Measurements from ENCODE around the gene GPC5. TPM values are rescaled to one million over a fixed set of nuclear protein-coding genes. Genes with fewer than 3 reads are reported as not detected.

GPC5 gene
- total RNA-seq, 1 donor from 2014 or later, result 0.99 TPM

GRCh38 chr13:92549276-92549675 is 1150.9 kb downstream of the GPC5 start:
- Mint-ChIP-seq H3K27ac (ENCODE audit: unreplicated experiment) (no peak overlapping the region), H3K4me1 (ENCODE audit: low read depth) (no peaks in the 10 kb centered on the region), H3K27me3 (ENCODE audit: low read depth) (peaks cover 8% of the 10 kb centered on the region), H3K4me3 (ENCODE audit: unreplicated experiment) (no peak overlapping the region), H3K36me3 (ENCODE audit: low read depth) (no peaks in the 10 kb centered on the region), H3K9me3 (ENCODE audit: low read depth) (peaks cover 5% of the 10 kb centered on the region)
- no peak for TF ChIP-seq CTCF (IDR thresholded peaks at IDR 0.05)
- no peak for DNase-seq (ENCODE audit: low spot score)

- no peak for TF ChIP-seq CTCF (IDR thresholded peaks at IDR 0.05)
- Mint-ChIP-seq H3K27me3 (ENCODE audit: low read depth) (peaks cover 16% of the 10 kb centered on the region), H3K4me3 (ENCODE audit: unreplicated experiment) (no peak overlapping the region)
These were observed 1155.2 kb downstream of the GPC5 start for GRCh38 chr13:92553470-92554114.

DNA sequence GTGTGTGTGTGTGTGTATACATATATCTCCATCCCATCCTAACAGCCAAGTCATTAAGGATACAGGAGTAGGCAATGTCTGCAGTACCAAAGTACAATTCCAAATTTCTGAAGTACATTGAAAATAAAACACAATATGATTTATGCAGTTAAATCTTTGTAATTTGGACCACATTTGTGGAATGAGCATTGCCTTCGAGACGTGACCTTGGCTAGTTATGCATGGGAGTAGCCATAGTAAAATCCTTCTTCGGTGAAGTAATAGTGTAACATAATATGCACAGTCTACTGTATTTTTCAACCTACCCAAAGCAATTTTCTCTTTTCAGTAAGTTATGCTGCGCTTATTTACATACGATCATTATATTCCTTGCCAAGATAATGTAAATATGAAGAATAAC is 1162.5 kb downstream of the GPC5 start:
- Mint-ChIP-seq H3K36me3 (ENCODE audit: low read depth) (no peaks in the 10 kb centered on the region), H3K27ac (ENCODE audit: unreplicated experiment) (no peak overlapping the region), H3K4me1 (ENCODE audit: low read depth) (no peaks in the 10 kb centered on the region), H3K4me3 (ENCODE audit: unreplicated experiment) (no peak overlapping the region), H3K27me3 (ENCODE audit: low read depth) (peaks cover 15% of the 10 kb centered on the region), H3K9me3 (ENCODE audit: low read depth) (no peaks in the 10 kb centered on the region)
- no peak for DNase-seq (ENCODE audit: low spot score)
- no peak for TF ChIP-seq CTCF (IDR thresholded peaks at IDR 0.05)

More at GRCh38 chr13:92553470-92554114, 1155.2 kb downstream of the GPC5 start:
- Mint-ChIP-seq H3K36me3 (ENCODE audit: low read depth) (no peaks in the 10 kb centered on the region), H3K4me1 (ENCODE audit: low read depth) (no peaks in the 10 kb centered on the region), H3K27ac (ENCODE audit: unreplicated experiment) (no peak overlapping the region), H3K9me3 (ENCODE audit: low read depth) (no peaks in the 10 kb centered on the region)
- DNase-seq (ENCODE audit: low spot score), result no peak

GRCh38 chr13:92564942-92565341 is 1166.5 kb downstream of the GPC5 start:
- H3K36me3 Mint-ChIP-seq (ENCODE audit: low read depth), result no peaks in the 10 kb centered on the region
- no peak for DNase-seq (ENCODE audit: low spot score)
- no peaks in the 10 kb centered on the region for H3K4me1 Mint-ChIP-seq (ENCODE audit: low read depth)
- H3K9me3 Mint-ChIP-seq (ENCODE audit: low read depth), result no peaks in the 10 kb centered on the region
- H3K27me3 Mint-ChIP-seq (ENCODE audit: low read depth), result peaks cover 6% of the 10 kb centered on the region
- no peak overlapping the region for H3K4me3 Mint-ChIP-seq (ENCODE audit: unreplicated experiment)
- no peak for TF ChIP-seq CTCF (IDR thresholded peaks at IDR 0.05)
- H3K27ac Mint-ChIP-seq (ENCODE audit: unreplicated experiment), result no peak overlapping the region

DNA sequence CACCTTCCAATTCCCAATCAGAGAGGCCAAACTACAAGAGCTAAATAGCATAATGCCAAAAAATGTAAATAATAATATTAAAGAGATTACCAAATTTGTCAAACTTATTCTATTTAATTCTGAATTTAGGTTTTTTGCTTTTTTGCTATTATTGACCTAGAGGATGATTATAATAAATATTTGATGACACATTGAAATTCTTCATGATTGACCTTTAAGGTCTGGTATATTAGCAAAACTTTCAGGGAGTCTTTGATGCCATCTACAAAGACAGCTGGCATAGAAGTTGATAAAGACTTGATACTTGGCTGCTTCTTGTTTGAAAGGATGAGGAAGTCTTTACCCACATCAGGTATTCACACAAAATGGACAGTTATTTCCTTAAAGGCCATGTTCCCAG is 1168.3 kb downstream of the GPC5 start:
- H3K27ac Mint-ChIP-seq (ENCODE audit: unreplicated experiment), result no peak overlapping the region
- DNase-seq (ENCODE audit: low spot score), result no peak
- H3K4me1 Mint-ChIP-seq (ENCODE audit: low read depth), result no peaks in the 10 kb centered on the region
- H3K27me3 Mint-ChIP-seq (ENCODE audit: low read depth), result peaks cover 3% of the 10 kb centered on the region
- no peaks in the 10 kb centered on the region for H3K9me3 Mint-ChIP-seq (ENCODE audit: low read depth)
- H3K36me3 Mint-ChIP-seq (ENCODE audit: low read depth), result no peaks in the 10 kb centered on the region
- H3K4me3 Mint-ChIP-seq (ENCODE audit: unreplicated experiment), result no peak overlapping the region
- TF ChIP-seq CTCF (IDR thresholded peaks at IDR 0.05), result no peak

Data from chondrocyte (in vitro differentiated cells).